Heart left ventricle (tissue), 16 donors: Measurements from ENCODE around the gene OR5M3. TPM values are rescaled to one million over a fixed set of nuclear protein-coding genes. Genes with fewer than 3 reads are reported as not detected.

Source experiments
- ATAC-seq, 4 donors: fragments of 200-7000 bp; cut with Tn5 transposase; one replicate each; pipeline ENCODE4 v1.9.1; 2020 to 2022; ENCODE audit warnings: moderate library complexity in 4 of 4, mild to moderate bottlenecking in 3 of 4, moderate number of reproducible peaks in 1 of 4
- DNase-seq, 5 donors: peaks; one replicate each; pipeline ENCODE4 v3.0.0-alpha.2; 2020
- H3K27ac ChIP-seq, 12 donors: fragments of 200-600 bp; sonication (generic) in 4 of 12; one replicate each; pipeline versions ENCODE4 v1.5.0 to v1.8.0; 2016 to 2022; ENCODE audit warnings: mild to moderate bottlenecking in 2 of 12
- H3K27me3 ChIP-seq, 9 donors: fragments of 200-600 bp; sonication (generic) in 2 of 9; one replicate each; pipeline versions ENCODE4 v1.5.1 to v1.8.0; 2016 to 2022; ENCODE audit warnings: mild to moderate bottlenecking in 3 of 9
- H3K36me3 ChIP-seq, 9 donors: fragments of 200-600 bp; sonication (generic) in 2 of 9; one replicate each; pipeline versions ENCODE4 v1.5.0 to v1.8.0; 2018 to 2022; ENCODE audit warnings: mild to moderate bottlenecking in 2 of 9
- H3K4me1 ChIP-seq, 12 donors: fragments of 200-600 bp; sonication (generic) in 4 of 12; one replicate each; pipeline versions ENCODE4 v1.5.0 to v1.8.0; 2016 to 2022; ENCODE audit warnings: mild to moderate bottlenecking in 3 of 12
- H3K4me3 ChIP-seq, 12 donors: fragments of 200-600 bp; sonication (generic) in 4 of 12; one replicate each; pipeline versions ENCODE4 v1.5.0 to v1.8.0; 2017 to 2022; ENCODE audit warnings: mild to moderate bottlenecking in 9 of 12, moderate library complexity in 4 of 12
- H3K9me3 ChIP-seq, 12 donors: fragments of 200-600 bp; sonication (generic) in 4 of 12; one replicate each; pipeline versions ENCODE4 v1.5.0 to v1.8.0; 2016 to 2022; ENCODE audit warnings: mild to moderate bottlenecking in 1 of 12
- POLR2A ChIP-seq, 2 donors: fragments of 450-650 bp; IDR thresholded peaks; one replicate each; pipeline ENCODE4 v1.6.1; 2017; ENCODE audit warnings: antibody characterized with exemption in 2 of 2, mild to moderate bottlenecking in 2 of 2, moderate library complexity in 2 of 2
- WGBS, 4 donors: extraction: QIAGEN DNeasy Blood & Tissue Kit in 2 of 4; methylation state at CpG; one replicate each; pipeline versions ENCODE4 v1.1.5 to v1.1.7; 2013 to 2018; 5-methylcytosine and 5-hydroxymethylcytosine counted together
- intact Hi-C, 10 donors: fragments of 100-400 bp; cut with DNase I; formaldehyde crosslinking; loops; one replicate each; pipeline versions ENCODE4 v1.11.1 to v1.14.2; 2022
- polyA plus RNA-seq, 2 donors: library from polyadenylated mRNA; stranded (reverse); fragments of 200-250 nt; gene quantifications; one replicate each; pipeline ENCODE4 v1.2.3, GENCODE V29; 2013
- total RNA-seq, 9 donors: library from RNA; depleted of rRNA in 2 of 9; stranded (reverse); fragments of >200 nt in 2 of 9; fragmentation: NEBNext Ultra II Directional in 3 of 9; extraction: Animal tissue kit (Norgen Biotek cat#: 25700) in 3 of 9; gene quantifications; one replicate each; pipeline versions ENCODE4 v1.1.0 to v1.2.4, GENCODE V29; 2016 to 2023
- TF ChIP-seq, protein P1 (sequence below), 12 donors: fragments of 200-600 bp; sonication (generic) in 4 of 12; IDR thresholded peaks; one replicate each; pipeline versions ENCODE4 v1.5.0 to v1.8.0; 2018 to 2022; ENCODE audit warnings: antibody characterized with exemption in 12 of 12, mild to moderate bottlenecking in 5 of 12
- donor health status: ischemic (EF 13 %, LVEDD 7.1; RV severe dilation, severe dysfunction).
- donor health status: healthy with polysubstance abuse.
- donor health status: DM: no; HTN: yes; CAD: no.
- donor health status: DM: no; HTN: no; CAD: no.
- donor health status: ischemic (EF 25% LVEDD 6.9; RV normal size, moderate dysfunction).
- donor health status: ischemic (EF 25% LVEDD 5.7; RV mildly dilated, moderate dysfunction).
- donor health status: healthy.
- donor health status: DM: yes; HTN: yes; CAD: no.
- donor health status: ischemic (EF 35%, LVEDD 5.7; RV mildly dilated, moderate dysfunction).
- donor health status: nonischemic (EF 11% LVEDD 7.7; RV severe dilation, severe dysfunction).
- donor health status: DM: yes; HTN: yes; CAD: no.
- donor health status: PGD.
- donor health status: ischemic (EF 29% LVEDD 5.4; RV normal size, mild dysfunction).
- donor health status: nonischemic (EF 23%, LVEDD 6.1; RV moderate dilation, normal function).

OR5M3 gene
- total and polyA plus RNA-seq, 11 donors = not detected

DNA sequence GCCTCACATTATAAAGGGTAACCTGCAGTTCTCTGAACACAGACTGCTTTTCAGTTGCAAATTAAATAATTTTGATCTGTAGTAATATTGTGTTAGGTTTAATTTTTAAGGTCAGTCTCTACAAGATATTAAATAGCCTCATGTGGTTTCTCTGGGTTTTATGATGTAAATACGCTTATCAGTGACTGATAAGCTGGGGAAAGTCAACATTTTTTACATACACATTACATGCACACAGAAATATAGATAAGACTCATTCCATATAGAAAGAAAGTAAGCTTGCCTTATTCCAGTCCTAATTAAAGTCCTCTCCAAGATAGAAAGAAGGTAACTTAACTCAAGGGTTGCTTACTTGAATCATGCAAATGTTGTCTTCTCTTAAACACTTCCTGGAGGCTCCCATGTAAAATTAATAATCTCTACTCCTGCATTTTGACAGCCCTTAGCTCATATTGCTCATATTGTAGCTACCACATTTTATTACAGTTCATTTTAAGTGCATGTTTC lies 1.6 kb upstream of the OR5M3 start:
- WGBS, 4 donors = 49 to 52% (median 51%) methylated on average over 1 of the region's 1 CpG
- Histone ChIP-seq H3K4me1 (no peaks in the 10 kb centered on the region), H3K27me3 (no peaks in the 10 kb centered on the region), H3K27ac (no peak overlapping the region), H3K9me3 (peaks cover 0 to 2% (median 0%) of the 10 kb centered on the region in 12 donors), H3K4me3 (no peak overlapping the region), H3K36me3 (no peaks in the 10 kb centered on the region)
- intact Hi-C loops = no loop called here
- DNase-seq (no peak), ATAC-seq (no peak)
- TF ChIP-seq POLR2A (IDR thresholded peaks at IDR 0.05) = no peak
- TF ChIP-seq, protein P1, sequence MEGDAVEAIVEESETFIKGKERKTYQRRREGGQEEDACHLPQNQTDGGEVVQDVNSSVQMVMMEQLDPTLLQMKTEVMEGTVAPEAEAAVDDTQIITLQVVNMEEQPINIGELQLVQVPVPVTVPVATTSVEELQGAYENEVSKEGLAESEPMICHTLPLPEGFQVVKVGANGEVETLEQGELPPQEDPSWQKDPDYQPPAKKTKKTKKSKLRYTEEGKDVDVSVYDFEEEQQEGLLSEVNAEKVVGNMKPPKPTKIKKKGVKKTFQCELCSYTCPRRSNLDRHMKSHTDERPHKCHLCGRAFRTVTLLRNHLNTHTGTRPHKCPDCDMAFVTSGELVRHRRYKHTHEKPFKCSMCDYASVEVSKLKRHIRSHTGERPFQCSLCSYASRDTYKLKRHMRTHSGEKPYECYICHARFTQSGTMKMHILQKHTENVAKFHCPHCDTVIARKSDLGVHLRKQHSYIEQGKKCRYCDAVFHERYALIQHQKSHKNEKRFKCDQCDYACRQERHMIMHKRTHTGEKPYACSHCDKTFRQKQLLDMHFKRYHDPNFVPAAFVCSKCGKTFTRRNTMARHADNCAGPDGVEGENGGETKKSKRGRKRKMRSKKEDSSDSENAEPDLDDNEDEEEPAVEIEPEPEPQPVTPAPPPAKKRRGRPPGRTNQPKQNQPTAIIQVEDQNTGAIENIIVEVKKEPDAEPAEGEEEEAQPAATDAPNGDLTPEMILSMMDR (IDR thresholded peaks at IDR 0.05) = no peak

DNA sequence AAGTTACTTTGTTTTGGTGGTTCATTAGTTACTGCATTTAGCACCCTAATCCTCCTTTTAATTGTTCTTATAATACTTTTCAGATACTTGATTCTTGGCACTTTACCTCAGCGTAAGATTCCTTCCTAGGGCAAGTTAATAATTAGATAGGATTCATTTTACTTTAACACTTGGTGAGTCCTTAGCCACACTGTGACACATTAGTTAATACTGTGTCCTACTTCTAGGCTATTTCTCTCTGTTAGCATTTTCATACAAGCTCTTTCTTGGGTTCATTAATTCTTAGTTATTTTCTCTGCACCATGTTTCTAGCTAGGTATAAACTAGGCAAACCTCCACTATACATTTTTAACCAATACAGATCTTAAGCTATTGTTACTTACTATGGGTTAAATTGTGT lies 16.1 kb downstream of the OR5M3 start:
- intact Hi-C loops = no loop called here
- Histone ChIP-seq H3K36me3 (no peaks in the 10 kb centered on the region), H3K27me3 (no peaks in the 10 kb centered on the region), H3K9me3 (peaks cover 0 to 3% (median 0%) of the 10 kb centered on the region in 12 donors), H3K4me3 (no peak overlapping the region), H3K4me1 (no peaks in the 10 kb centered on the region), H3K27ac (no peak overlapping the region)
- 85 to 90% (median 89%) methylated on average over 1 of the region's 1 CpG for WGBS, 4 donors
- DNase-seq = no peak
- no peak for ATAC-seq
- no peak for TF ChIP-seq POLR2A (IDR thresholded peaks at IDR 0.05)
- TF ChIP-seq, protein P1 (IDR thresholded peaks at IDR 0.05) = no peak

DNA sequence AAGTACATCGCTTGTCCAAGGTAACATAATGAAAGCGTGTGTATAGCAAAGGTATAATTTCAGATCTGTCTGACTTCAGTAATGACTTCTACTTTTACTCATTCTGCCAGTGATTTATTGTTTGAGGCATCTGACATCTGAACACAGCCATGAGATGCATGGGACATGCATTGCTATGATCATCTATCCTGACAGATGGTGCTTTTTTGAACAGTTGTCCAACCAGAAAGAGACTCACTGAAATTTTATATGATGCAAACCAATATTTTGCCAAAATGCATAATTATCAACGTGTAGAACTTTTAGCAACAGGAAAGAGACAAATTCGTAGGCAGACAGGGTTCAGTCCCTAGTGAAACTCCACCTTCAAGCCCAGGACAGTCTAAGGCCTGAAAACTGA lies 19.6 kb downstream of the OR5M3 start:
- Histone ChIP-seq H3K36me3 (no peaks in the 10 kb centered on the region), H3K27ac (no peak overlapping the region), H3K4me3 (no peak overlapping the region), H3K9me3 (peaks cover 0 to 3% (median 0%) of the 10 kb centered on the region in 12 donors), H3K27me3 (no peaks in the 10 kb centered on the region), H3K4me1 (no peaks in the 10 kb centered on the region)
- ATAC-seq (no peak), DNase-seq (no peak)
- whole genome bisulfite sequencing, 4 donors = 63 to 67% (median 66%) methylated on average over 4 of the region's 4 CpGs
- intact Hi-C loops = no loop called here
- no peak for TF ChIP-seq POLR2A (IDR thresholded peaks at IDR 0.05)
- TF ChIP-seq, protein P1 (IDR thresholded peaks at IDR 0.05) = no peak

Other genes with a start within 250 kb of the OR5M3 start
- gene OR5T2, start 239.1 kb downstream of the OR5M3 start, total RNA-seq = not detected
- not detected for gene OR5T2, start 239.1 kb downstream of the OR5M3 start, polyA plus RNA-seq
- gene OR5T3, start 221.1 kb downstream of the OR5M3 start, total RNA-seq = not detected
- not detected for gene OR5T3, start 221.1 kb downstream of the OR5M3 start, polyA plus RNA-seq
- gene OR5T1, start 199.2 kb downstream of the OR5M3 start, total RNA-seq = not detected
- gene OR5T1, start 199.2 kb downstream of the OR5M3 start, polyA plus RNA-seq = not detected
- not detected for gene OR8H1, start 181.1 kb downstream of the OR5M3 start, total RNA-seq
- not detected for gene OR8H1, start 181.1 kb downstream of the OR5M3 start, polyA plus RNA-seq
- not detected for gene OR8K3, start 158.2 kb downstream of the OR5M3 start, total RNA-seq
- not detected for gene OR8K3, start 158.2 kb downstream of the OR5M3 start, polyA plus RNA-seq
- gene OR8K1, start 127.3 kb downstream of the OR5M3 start, total RNA-seq = not detected
- not detected for gene OR8K1, start 127.3 kb downstream of the OR5M3 start, polyA plus RNA-seq
- gene OR8J1, start 119.1 kb downstream of the OR5M3 start, total RNA-seq = not detected
- gene OR8J1, start 119.1 kb downstream of the OR5M3 start, polyA plus RNA-seq = not detected
- not detected for gene OR8U1, start 97.7 kb downstream of the OR5M3 start, total RNA-seq
- gene OR8U1, start 97.7 kb downstream of the OR5M3 start, polyA plus RNA-seq = not detected
- gene OR5AL1, start 60.7 kb downstream of the OR5M3 start, total RNA-seq = not detected
- gene OR5AL1, start 60.7 kb downstream of the OR5M3 start, polyA plus RNA-seq = not detected
- gene OR5M8, start 18.0 kb upstream of the OR5M3 start, total RNA-seq = not detected
- gene OR5M8, start 18.0 kb upstream of the OR5M3 start, polyA plus RNA-seq = not detected
- not detected for gene OR5M11, start 69.9 kb upstream of the OR5M3 start, total RNA-seq
- not detected for gene OR5M11, start 69.9 kb upstream of the OR5M3 start, polyA plus RNA-seq
- gene OR5M10, start 104.4 kb upstream of the OR5M3 start, total RNA-seq = not detected
- gene OR5M10, start 104.4 kb upstream of the OR5M3 start, polyA plus RNA-seq = not detected
- not detected for gene OR5M1, start 141.5 kb upstream of the OR5M3 start, total RNA-seq
- not detected for gene OR5M1, start 141.5 kb upstream of the OR5M3 start, polyA plus RNA-seq
- not detected for gene OR5AP2, start 169.1 kb upstream of the OR5M3 start, total RNA-seq
- gene OR5AP2, start 169.1 kb upstream of the OR5M3 start, polyA plus RNA-seq = not detected
- gene OR5AR1, start 190.3 kb upstream of the OR5M3 start, total RNA-seq = not detected
- gene OR5AR1, start 190.3 kb upstream of the OR5M3 start, polyA plus RNA-seq = not detected
- gene OR9G1, start 225.7 kb upstream of the OR5M3 start, total RNA-seq = not detected
- gene OR9G1, start 225.7 kb upstream of the OR5M3 start, polyA plus RNA-seq = not detected